ENCODE results near the gene ENO1. TPM values are rescaled to one million over a fixed set of nuclear protein-coding genes. Genes with fewer than 3 reads are reported as not detected.
"Not testable (repeated sequence)": the region's sequence is repeated elsewhere in the genome, so short reads cannot be mapped to it uniquely, and the experiment has no call there.

Gene ENO1
- total RNA-seq, 2 experiments from 2014 or later, result 2,453 to 2,472 TPM

- no peak overlapping the region for H3K4me3 Mint-ChIP-seq
These were observed 55.2 kb downstream of the ENO1 start for GRCh38 chr1:8823295-8823664.

GRCh38 chr1:8822373-8823294, 55.9 kb downstream of the ENO1 start:
- Mint-ChIP-seq H3K27me3 (peaks cover 10% of the 10 kb centered on the region), H3K4me3 (no peak overlapping the region), H3K9me3 (no peaks in the 10 kb centered on the region), H3K4me1 (peaks cover 6% of the 10 kb centered on the region), H3K27ac (no peak overlapping the region), H3K36me3 (ENCODE audit: low read depth) (no peaks in the 10 kb centered on the region)
- ChIA-PET POLR2A (no interaction called here), CTCF (interaction anchor here (0.7 kb wide), 1 partner anchor 26 kb away, joined by 3 read pairs; no protein-coding TSS in a partner anchor)
- no peak for DNase-seq

More at GRCh38 chr1:8823295-8823664, 55.2 kb downstream of the ENO1 start:
- CTCF ChIA-PET, result interaction anchor here (0.7 kb wide), 2 partner anchors 25 to 26 kb away, joined by 3 read pairs; no protein-coding TSS in a partner anchor
- Mint-ChIP-seq H3K27me3 (peaks cover 10% of the 10 kb centered on the region), H3K36me3 (ENCODE audit: low read depth) (no peaks in the 10 kb centered on the region), H3K9me3 (no peaks in the 10 kb centered on the region), H3K4me1 (peaks cover 3% of the 10 kb centered on the region), H3K27ac (no peak overlapping the region)
- POLR2A ChIA-PET, result no interaction called here
- DNase-seq, result no peak

GRCh38 chr1:8821084-8821483, 57.4 kb downstream of the ENO1 start:
- peaks cover 7% of the 10 kb centered on the region for H3K36me3 Mint-ChIP-seq (ENCODE audit: low read depth)
- peaks cover 15% of the 10 kb centered on the region for H3K4me1 Mint-ChIP-seq
- no peak overlapping the region for H3K27ac Mint-ChIP-seq
- no peaks in the 10 kb centered on the region for H3K9me3 Mint-ChIP-seq
- ChIA-PET CTCF (interaction anchor here (1.1 to 3.1 kb wide), 3 partner anchors 28 to 183 kb away, joined by 3 to 29 read pairs (median 9); no protein-coding TSS in a partner anchor), POLR2A (interaction anchor here (0.9 to 1.6 kb wide), 3 partner anchors 38 to 56 kb away, joined by 3 to 6 read pairs (median 5); no protein-coding TSS in a partner anchor)
- H3K27me3 Mint-ChIP-seq, result peaks cover 10% of the 10 kb centered on the region
- no peak for DNase-seq
- no peak overlapping the region for H3K4me3 Mint-ChIP-seq

GRCh38 chr1:8818789-8819188, 59.7 kb downstream of the ENO1 start:
- H3K27ac Mint-ChIP-seq; H3K27me3 Mint-ChIP-seq; CTCF ChIA-PET; H3K4me3 Mint-ChIP-seq; H3K9me3 Mint-ChIP-seq; DNase-seq; POLR2A ChIA-PET; H3K36me3 Mint-ChIP-seq (ENCODE audit: low read depth): not testable (repeated sequence)
- peaks cover 38% of the 10 kb centered on the region for H3K4me1 Mint-ChIP-seq

GRCh38 chr1:8818325-8818775, 60.1 kb downstream of the ENO1 start:
- Mint-ChIP-seq H3K9me3 (no peaks in the 10 kb centered on the region), H3K27ac (peak overlapping the region; percentile 68), H3K36me3 (ENCODE audit: low read depth) (peaks cover 7% of the 10 kb centered on the region), H3K4me1 (peaks cover 41% of the 10 kb centered on the region), H3K4me3 (peak overlapping the region; percentile 68), H3K27me3 (peaks cover 9% of the 10 kb centered on the region)
- ChIA-PET CTCF (no interaction called here), POLR2A (no interaction called here)
- DNase-seq, result no peak

- peaks cover 7% of the 10 kb centered on the region for H3K27me3 Mint-ChIP-seq
- H3K9me3 Mint-ChIP-seq, result no peaks in the 10 kb centered on the region
- H3K27ac Mint-ChIP-seq, result peak within 1 kb of the TSS; percentile 75
- ChIA-PET CTCF (interaction anchor here (1.0 to 3.7 kb wide), 3 partner anchors 32 to 256 kb away, joined by 3 to 21 read pairs (median 3); no protein-coding TSS in a partner anchor), POLR2A (interaction anchor here (0.5 to 3.5 kb wide), 8 partner anchors 49 to 393 kb away, joined by 3 to 26 read pairs (median 3); partner anchors contain the start of gene ENO1)
- H3K4me3 Mint-ChIP-seq, result peak within 1 kb of the TSS; percentile 82
- H3K4me1 Mint-ChIP-seq, result peaks cover 48% of the 10 kb centered on the region
- DNase-seq, result peak; percentile 97
- H3K36me3 Mint-ChIP-seq (ENCODE audit: low read depth), result peaks cover 7% of the 10 kb centered on the region
These were observed 60.8 kb downstream of the ENO1 start, which contains the start of gene RERE for GRCh38 chr1:8817412-8818324. TSS of gene RERE (minus strand) at chr1:8817640.

- ChIA-PET CTCF (interaction anchor here (1.0 to 3.7 kb wide), 3 partner anchors 32 to 255 kb away, joined by 3 to 21 read pairs (median 3); no protein-coding TSS in a partner anchor), POLR2A (interaction anchor here (1.0 to 3.5 kb wide), 5 partner anchors 50 to 255 kb away, joined by 3 to 26 read pairs (median 4); partner anchors contain the start of gene ENO1)
- Mint-ChIP-seq H3K4me3 (peak overlapping the region; percentile 82), H3K36me3 (ENCODE audit: low read depth) (peaks cover 7% of the 10 kb centered on the region), H3K4me1 (peaks cover 49% of the 10 kb centered on the region), H3K27me3 (peaks cover 7% of the 10 kb centered on the region), H3K9me3 (no peaks in the 10 kb centered on the region), H3K27ac (peak overlapping the region; percentile 75)
- DNase-seq, result peak; percentile 27
These were observed 61.6 kb downstream of the ENO1 start for GRCh38 chr1:8816831-8817411.

- Mint-ChIP-seq H3K36me3 (ENCODE audit: low read depth) (peaks cover 7% of the 10 kb centered on the region), H3K27ac (peak overlapping the region; percentile 75), H3K27me3 (peaks cover 7% of the 10 kb centered on the region), H3K9me3 (no peaks in the 10 kb centered on the region), H3K4me1 (peaks cover 50% of the 10 kb centered on the region), H3K4me3 (peak overlapping the region; percentile 82)
- DNase-seq, result no peak
- ChIA-PET CTCF (interaction anchor here (3.7 kb wide), 1 partner anchor 33 kb away, joined by 21 read pairs; no protein-coding TSS in a partner anchor), POLR2A (interaction anchor here (1.4 to 3.5 kb wide), 2 partner anchors 62 to 113 kb away, joined by 3 to 26 read pairs; partner anchors contain the start of gene ENO1)
These were observed 62.2 kb downstream of the ENO1 start for GRCh38 chr1:8816264-8816663.

GRCh38 chr1:8815582-8816151, 62.8 kb downstream of the ENO1 start:
- no peak for DNase-seq
- POLR2A ChIA-PET, result interaction anchor here (0.8 to 3.5 kb wide), 5 partner anchors 11 to 876 kb away, joined by 3 to 26 read pairs (median 3); partner anchors contain the start of gene ENO1
- peaks cover 7% of the 10 kb centered on the region for H3K36me3 Mint-ChIP-seq (ENCODE audit: low read depth)
- H3K27me3 Mint-ChIP-seq, result peaks cover 5% of the 10 kb centered on the region
- H3K4me1 Mint-ChIP-seq, result peaks cover 50% of the 10 kb centered on the region
- CTCF ChIA-PET, result interaction anchor here (1.4 to 3.7 kb wide), 3 partner anchors 34 to 189 kb away, joined by 3 to 21 read pairs (median 4); no protein-coding TSS in a partner anchor
- H3K4me3 Mint-ChIP-seq, result peak overlapping the region; percentile 82
- H3K27ac Mint-ChIP-seq, result peak overlapping the region; percentile 75
- no peaks in the 10 kb centered on the region for H3K9me3 Mint-ChIP-seq

GRCh38 chr1:8814865-8815264, 63.6 kb downstream of the ENO1 start:
- ChIA-PET POLR2A (interaction anchor here (1.1 to 3.5 kb wide), 3 partner anchors 10 to 65 kb away, joined by 3 to 26 read pairs (median 3); partner anchors contain the start of gene ENO1), CTCF (interaction anchor here (1.4 to 3.7 kb wide), 3 partner anchors 34 to 190 kb away, joined by 3 to 21 read pairs (median 4); no protein-coding TSS in a partner anchor)
- Mint-ChIP-seq H3K36me3 (ENCODE audit: low read depth) (peaks cover 7% of the 10 kb centered on the region), H3K4me1 (peaks cover 50% of the 10 kb centered on the region), H3K27ac (no peak overlapping the region), H3K4me3 (peak overlapping the region; percentile 8), H3K27me3 (peaks cover 3% of the 10 kb centered on the region), H3K9me3 (no peaks in the 10 kb centered on the region)
- DNase-seq, result no peak

GRCh38 chr1:8813991-8814390, 64.5 kb downstream of the ENO1 start:
- Mint-ChIP-seq H3K27me3 (peaks cover 3% of the 10 kb centered on the region), H3K36me3 (ENCODE audit: low read depth) (peaks cover 7% of the 10 kb centered on the region), H3K27ac (no peak overlapping the region), H3K4me3 (no peak overlapping the region), H3K4me1 (peaks cover 50% of the 10 kb centered on the region), H3K9me3 (no peaks in the 10 kb centered on the region)
- no peak for DNase-seq
- POLR2A ChIA-PET, result interaction anchor here (1.9 kb wide), 1 partner anchor 64 kb away, joined by 7 read pairs; the partner anchor contains the start of gene ENO1
- CTCF ChIA-PET, result interaction anchor here (2.5 kb wide), 1 partner anchor 35 kb away, joined by 17 read pairs; no protein-coding TSS in a partner anchor

Measured in activated CD4-positive, alpha-beta memory T cell treated with anti-CD3 and anti-CD28 coated beads, Interleukin-2, amount 10 ng/mL, durations not matched to agents 7 days and 5 days (primary cell).